ENCODE measurements around the gene SH3D21. TPM values are rescaled to one million over a fixed set of nuclear protein-coding genes. Genes with fewer than 3 reads are reported as not detected.
A peak's percentile ranks its signal among the peaks of the same experiment; 100 is the strongest.

Gene SH3D21
- polyA plus RNA-seq, 2 donors = 3.9 to 15.6 TPM

DNA sequence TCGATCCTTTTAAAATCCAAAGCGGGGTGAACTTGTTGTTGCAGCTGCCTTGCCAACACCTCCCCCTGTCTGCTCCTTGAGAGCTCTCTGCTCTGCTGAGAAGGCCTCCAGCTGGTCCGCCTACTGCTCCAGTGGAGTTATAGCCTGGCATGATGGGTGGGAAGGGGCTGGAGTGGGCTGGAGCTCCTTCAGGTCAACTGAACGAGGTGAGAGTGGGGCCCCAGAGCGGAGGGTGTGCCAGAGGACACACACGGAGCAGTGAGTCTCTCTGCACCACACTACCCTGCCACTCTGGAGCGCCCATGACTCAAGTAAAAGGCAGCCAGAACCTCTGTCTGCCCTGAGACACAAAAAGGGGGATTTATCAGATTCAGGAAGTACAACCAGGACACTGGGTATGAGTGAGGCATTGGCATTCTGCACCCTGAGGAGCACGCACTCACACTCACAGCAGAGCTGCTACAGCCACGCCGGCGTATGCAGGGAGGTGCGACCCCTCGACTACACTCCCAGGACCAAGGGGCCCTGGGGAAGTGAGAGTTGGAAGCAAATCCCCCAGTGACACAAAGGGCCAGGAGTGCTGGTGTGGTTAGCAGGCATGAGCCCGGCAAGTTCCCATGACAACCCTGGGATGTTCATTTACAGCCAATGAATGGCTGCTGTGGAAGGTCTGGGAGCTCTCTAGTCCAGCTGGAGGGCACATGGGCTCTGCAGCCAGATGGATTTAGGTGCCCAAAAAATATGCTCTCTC, 45.2 kb downstream of the SH3D21 start:
- H3K27me3 ChIP-seq (ENCODE audit: control insufficient read depth in 1 of 2, insufficient read depth in 2 of 2, low read length in 2 of 2) = no peaks in the 10 kb centered on the region
- peaks cover 5 to 31% of the 10 kb centered on the region in 2 donors for H3K4me1 ChIP-seq (ENCODE audit: control insufficient read depth in 2 of 2, insufficient read depth in 2 of 2, low read length in 1 of 2)
- H3K36me3 ChIP-seq (ENCODE audit: control insufficient read depth in 2 of 2, insufficient read depth in 2 of 2, low read length in 1 of 2) = peaks cover 22 to 54% of the 10 kb centered on the region in 2 donors
- H3K27ac ChIP-seq (ENCODE audit: low read depth in 2 of 2, low read length in 1 of 2) = peak overlapping the region; percentile 85 to 89
- 66 to 69% methylated on average over 14 of the region's 14 CpGs for WGBS, 2 donors
- H3K4me3 ChIP-seq (ENCODE audit: low read depth in 1 of 2, low read length in 2 of 2) = no peak overlapping the region
- H3K9me3 ChIP-seq (ENCODE audit: control insufficient read depth in 2 of 2, insufficient read depth in 1 of 2, low read depth in 1 of 2, low read length in 1 of 2) = no peaks in the 10 kb centered on the region

DNA sequence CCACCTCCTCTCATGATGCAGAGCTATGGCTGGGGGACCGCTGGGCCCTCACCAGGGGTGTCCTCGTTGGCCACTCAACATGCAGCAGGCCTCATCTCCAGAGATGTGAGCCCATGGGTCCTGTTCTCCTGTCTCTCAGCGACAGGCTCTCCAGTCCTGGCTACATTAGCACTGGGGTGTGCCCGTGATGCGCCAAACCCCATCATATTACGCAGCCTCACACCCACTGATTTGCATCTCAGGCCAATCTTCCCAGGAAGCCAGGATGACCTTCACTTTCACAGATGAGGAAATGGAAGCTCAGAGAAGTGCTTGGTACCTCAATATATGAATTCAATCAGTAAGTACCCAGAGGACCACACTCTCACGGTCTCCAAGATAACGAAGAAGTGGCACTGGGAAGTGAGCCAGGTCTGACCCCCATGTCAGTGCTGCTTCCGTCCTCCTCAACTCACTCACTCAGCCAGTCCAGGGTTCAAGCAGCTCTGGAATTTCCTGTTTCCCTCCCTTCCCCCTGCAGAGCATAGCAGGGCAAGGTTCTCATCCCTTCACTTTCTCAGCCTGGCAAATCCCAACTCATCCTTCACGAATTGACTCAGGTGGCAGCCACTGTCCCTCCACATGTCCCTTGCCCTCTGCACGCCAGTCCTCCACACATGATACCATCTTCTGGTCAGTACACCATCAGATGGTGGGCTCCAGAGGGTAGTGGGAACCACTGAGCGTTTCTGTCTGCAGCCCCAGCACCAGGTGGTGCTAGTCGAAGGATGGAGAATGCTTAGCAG, 46.1 kb downstream of the SH3D21 start:
- 85 to 86% methylated on average over 13 of the region's 13 CpGs for WGBS, 2 donors
- Histone ChIP-seq H3K36me3 (ENCODE audit: control insufficient read depth in 2 of 2, insufficient read depth in 2 of 2, low read length in 1 of 2) (peaks cover 22 to 52% of the 10 kb centered on the region in 2 donors), H3K4me1 (ENCODE audit: control insufficient read depth in 2 of 2, insufficient read depth in 2 of 2, low read length in 1 of 2) (peaks cover 5 to 31% of the 10 kb centered on the region in 2 donors)

DNA sequence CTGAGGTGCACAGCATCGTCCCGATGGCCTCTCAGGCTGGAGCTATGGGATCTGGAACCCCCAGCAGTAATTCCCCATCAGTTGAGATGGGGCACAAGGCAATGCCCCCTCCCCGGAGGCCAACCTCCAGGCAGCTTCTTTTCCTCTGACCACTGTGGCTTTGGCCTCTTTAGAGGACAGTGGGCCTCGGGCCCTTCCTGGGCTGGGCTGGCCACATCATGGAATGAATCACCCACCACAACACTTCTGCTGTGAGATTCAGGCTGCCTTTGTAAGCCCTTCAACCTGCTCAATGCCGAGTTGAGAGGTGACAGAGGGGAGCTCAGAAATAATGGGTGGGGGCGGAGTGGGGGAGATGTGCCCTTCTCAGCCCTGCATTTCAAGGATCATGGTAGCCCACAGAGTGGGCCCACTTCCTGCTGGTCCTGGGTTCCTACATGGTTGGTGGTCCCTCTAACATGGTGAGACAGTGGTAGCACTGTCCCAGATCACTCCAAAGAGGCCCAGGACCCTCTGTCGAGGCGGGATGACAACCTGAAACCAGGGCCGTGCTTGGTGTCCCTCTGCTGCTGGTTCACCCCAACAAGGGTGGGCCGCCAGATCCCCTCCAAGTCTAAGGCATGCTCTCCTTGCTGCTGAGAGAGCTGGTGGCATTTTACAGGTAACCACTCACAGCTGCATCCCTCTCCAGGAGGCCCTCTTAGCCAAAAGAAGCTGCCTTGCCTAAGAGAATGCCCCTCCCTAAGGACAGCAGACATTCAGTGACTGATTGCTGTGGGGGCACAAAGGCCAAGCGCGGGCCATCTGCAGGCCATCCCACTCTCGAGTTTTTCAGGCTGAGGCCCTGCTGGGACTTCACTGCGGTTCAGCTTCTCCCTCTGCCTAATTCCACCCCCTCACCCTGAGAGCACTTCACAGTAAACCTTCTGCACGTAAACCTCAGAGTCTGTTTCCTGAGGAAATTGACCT, 47.0 kb downstream of the SH3D21 start:
- Histone ChIP-seq H3K27me3 (ENCODE audit: control insufficient read depth in 1 of 2, insufficient read depth in 2 of 2, low read length in 2 of 2) (no peaks in the 10 kb centered on the region), H3K36me3 (ENCODE audit: control insufficient read depth in 2 of 2, insufficient read depth in 2 of 2, low read length in 1 of 2) (peaks cover 22 to 54% of the 10 kb centered on the region in 2 donors), H3K9me3 (ENCODE audit: control insufficient read depth in 2 of 2, insufficient read depth in 1 of 2, low read depth in 1 of 2, low read length in 1 of 2) (no peaks in the 10 kb centered on the region), H3K4me3 (ENCODE audit: low read depth in 1 of 2, low read length in 2 of 2) (no peak overlapping the region), H3K27ac (ENCODE audit: low read depth in 2 of 2, low read length in 1 of 2) (peak overlapping the region in 1 of 2 donors; percentile 26), H3K4me1 (ENCODE audit: control insufficient read depth in 2 of 2, insufficient read depth in 2 of 2, low read length in 1 of 2) (peaks cover 5 to 31% of the 10 kb centered on the region in 2 donors)
- 82 to 85% methylated on average over 15 of the region's 15 CpGs for WGBS, 2 donors

More for the DNA sequence above, 46.1 kb downstream of the SH3D21 start:
- no peaks in the 10 kb centered on the region for H3K9me3 ChIP-seq (ENCODE audit: control insufficient read depth in 2 of 2, insufficient read depth in 1 of 2, low read depth in 1 of 2, low read length in 1 of 2)
- no peaks in the 10 kb centered on the region for H3K27me3 ChIP-seq (ENCODE audit: control insufficient read depth in 1 of 2, insufficient read depth in 2 of 2, low read length in 2 of 2)
- H3K27ac ChIP-seq (ENCODE audit: low read depth in 2 of 2, low read length in 1 of 2) = peak overlapping the region; percentile 85 to 89
- H3K4me3 ChIP-seq (ENCODE audit: low read depth in 1 of 2, low read length in 2 of 2) = no peak overlapping the region

- Histone ChIP-seq H3K27ac (ENCODE audit: low read depth in 2 of 2, low read length in 1 of 2) (peak overlapping the region in 1 of 2 donors; percentile 48), H3K27me3 (ENCODE audit: control insufficient read depth in 1 of 2, insufficient read depth in 2 of 2, low read length in 2 of 2) (no peaks in the 10 kb centered on the region), H3K4me1 (ENCODE audit: control insufficient read depth in 2 of 2, insufficient read depth in 2 of 2, low read length in 1 of 2) (peaks cover 5 to 28% of the 10 kb centered on the region in 2 donors), H3K9me3 (ENCODE audit: control insufficient read depth in 2 of 2, insufficient read depth in 1 of 2, low read depth in 1 of 2, low read length in 1 of 2) (no peaks in the 10 kb centered on the region), H3K4me3 (ENCODE audit: low read depth in 1 of 2, low read length in 2 of 2) (no peak overlapping the region), H3K36me3 (ENCODE audit: control insufficient read depth in 2 of 2, insufficient read depth in 2 of 2, low read length in 1 of 2) (peaks cover 21 to 52% of the 10 kb centered on the region in 2 donors)
- 91 to 95% methylated on average over 11 of the region's 11 CpGs for WGBS, 2 donors
Observed at GRCh38 chr1:36354486-36354885, 48.3 kb downstream of the SH3D21 start.

GRCh38 chr1:36355811-36356210, 49.6 kb downstream of the SH3D21 start:
- no peaks in the 10 kb centered on the region for H3K9me3 ChIP-seq (ENCODE audit: control insufficient read depth in 2 of 2, insufficient read depth in 1 of 2, low read depth in 1 of 2, low read length in 1 of 2)

DNA sequence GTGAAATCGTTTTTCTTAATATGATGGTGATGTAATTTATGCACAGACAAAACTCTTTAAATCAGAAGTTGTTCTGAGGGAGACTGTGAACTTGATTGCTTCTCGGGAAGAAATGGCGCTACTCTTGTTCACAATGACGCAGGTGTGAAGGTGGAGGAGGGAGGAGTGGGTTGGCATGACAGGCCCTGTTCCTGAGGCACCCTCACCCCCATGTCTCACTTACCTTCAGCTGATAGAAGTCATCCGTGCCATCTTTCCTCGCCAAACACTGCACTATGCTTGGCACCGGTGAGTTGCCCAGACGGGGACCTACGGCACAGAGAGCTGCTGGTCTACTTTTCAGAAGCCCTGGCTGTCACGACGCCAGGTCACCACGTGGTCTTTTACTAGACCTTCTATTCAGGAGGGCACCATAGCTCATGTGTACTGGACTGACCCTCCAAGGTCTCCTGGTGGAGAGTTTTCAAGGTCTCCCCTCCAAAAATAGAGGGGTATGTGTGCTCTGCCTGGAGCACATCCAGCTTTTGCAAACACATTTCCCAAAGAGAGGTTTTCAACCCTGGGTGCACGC, 52.4 kb downstream of the SH3D21 start:
- H3K27ac ChIP-seq (ENCODE audit: low read depth in 2 of 2, low read length in 1 of 2) = no peak overlapping the region
- 90 to 93% methylated on average over 13 of the region's 13 CpGs for WGBS, 2 donors

More at GRCh38 chr1:36355811-36356210, 49.6 kb downstream of the SH3D21 start:
- WGBS, 2 donors = 71 to 79% methylated on average over 4 of the region's 4 CpGs
- no peaks in the 10 kb centered on the region for H3K27me3 ChIP-seq (ENCODE audit: control insufficient read depth in 1 of 2, insufficient read depth in 2 of 2, low read length in 2 of 2)
- H3K27ac ChIP-seq (ENCODE audit: low read depth in 2 of 2, low read length in 1 of 2) = peak overlapping the region in 1 of 2 donors; percentile 1
- H3K4me3 ChIP-seq (ENCODE audit: low read depth in 1 of 2, low read length in 2 of 2) = no peak overlapping the region
- peaks cover 24 to 49% of the 10 kb centered on the region in 2 donors for H3K36me3 ChIP-seq (ENCODE audit: control insufficient read depth in 2 of 2, insufficient read depth in 2 of 2, low read length in 1 of 2)
- peaks cover 3 to 16% of the 10 kb centered on the region in 2 donors for H3K4me1 ChIP-seq (ENCODE audit: control insufficient read depth in 2 of 2, insufficient read depth in 2 of 2, low read length in 1 of 2)

DNA sequence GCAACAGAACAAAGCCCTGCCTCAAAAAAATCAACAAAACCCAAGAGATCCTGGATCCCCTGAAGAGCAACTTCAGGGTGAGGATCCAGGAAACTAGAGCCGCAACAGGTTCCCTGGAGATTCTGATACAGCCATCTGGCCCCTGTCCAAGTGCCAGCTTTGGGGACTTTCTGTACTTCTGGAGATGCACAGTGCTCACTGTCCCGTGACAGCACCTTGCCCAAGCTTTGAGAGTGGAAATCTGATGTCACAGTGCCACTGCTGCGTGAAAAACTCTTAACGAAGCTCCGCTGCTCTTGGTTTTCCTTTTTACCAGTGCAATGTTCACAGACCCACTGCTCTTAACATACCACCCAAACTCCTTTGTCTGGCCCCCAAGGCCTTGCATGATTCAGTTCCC, 53.2 kb downstream of the SH3D21 start:
- 90 to 94% methylated on average over 5 of the region's 5 CpGs for WGBS, 2 donors
- H3K4me3 ChIP-seq (ENCODE audit: low read depth in 1 of 2, low read length in 2 of 2) = no peak overlapping the region
- peak overlapping the region; percentile 59 to 90 for H3K27ac ChIP-seq (ENCODE audit: low read depth in 2 of 2, low read length in 1 of 2)

More for the DNA sequence above, 52.4 kb downstream of the SH3D21 start:
- Histone ChIP-seq H3K36me3 (ENCODE audit: control insufficient read depth in 2 of 2, insufficient read depth in 2 of 2, low read length in 1 of 2) (peaks cover 25 to 42% of the 10 kb centered on the region in 2 donors), H3K9me3 (ENCODE audit: control insufficient read depth in 2 of 2, insufficient read depth in 1 of 2, low read depth in 1 of 2, low read length in 1 of 2) (no peaks in the 10 kb centered on the region), H3K4me1 (ENCODE audit: control insufficient read depth in 2 of 2, insufficient read depth in 2 of 2, low read length in 1 of 2) (no peaks in the 10 kb centered on the region), H3K27me3 (ENCODE audit: control insufficient read depth in 1 of 2, insufficient read depth in 2 of 2, low read length in 2 of 2) (no peaks in the 10 kb centered on the region), H3K4me3 (ENCODE audit: low read depth in 1 of 2, low read length in 2 of 2) (no peak overlapping the region)

DNA sequence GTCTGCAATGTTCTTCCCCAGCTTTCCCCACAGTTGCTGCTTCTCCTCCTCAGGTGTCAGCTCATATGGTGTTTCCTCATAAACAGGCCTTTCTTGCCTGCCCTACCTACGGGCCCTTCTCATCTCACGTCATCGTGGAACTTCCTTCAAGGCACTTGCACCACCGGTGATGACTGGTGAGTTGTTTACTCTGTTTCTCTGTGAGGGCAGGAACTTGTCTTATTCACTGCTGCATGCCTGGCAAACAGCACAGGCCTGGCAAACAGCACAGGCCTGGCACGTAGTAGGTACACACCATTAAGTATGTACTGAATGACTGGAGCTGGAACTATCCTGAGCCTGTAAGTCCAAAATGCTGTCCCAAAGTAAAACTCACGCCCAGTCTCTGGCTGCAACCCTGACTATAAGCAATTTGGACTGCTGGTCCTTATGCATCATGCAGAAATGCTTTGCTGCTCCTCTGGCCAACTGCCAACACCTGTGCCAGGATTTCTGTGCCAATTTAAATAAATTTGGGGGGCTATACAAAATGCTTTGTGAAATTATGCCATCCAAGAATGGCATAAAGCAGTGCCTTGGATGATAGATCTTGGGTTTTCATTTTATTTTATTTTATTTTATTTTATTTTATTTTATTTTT, 53.9 kb downstream of the SH3D21 start:
- Histone ChIP-seq H3K36me3 (ENCODE audit: control insufficient read depth in 2 of 2, insufficient read depth in 2 of 2, low read length in 1 of 2) (peaks cover 18 to 31% of the 10 kb centered on the region in 2 donors), H3K27ac (ENCODE audit: low read depth in 2 of 2, low read length in 1 of 2) (peak overlapping the region; percentile 64 to 90)
- 58 to 60% methylated on average over 6 of the region's 6 CpGs for WGBS, 2 donors

More for the DNA sequence above, 53.2 kb downstream of the SH3D21 start:
- Histone ChIP-seq H3K27me3 (ENCODE audit: control insufficient read depth in 1 of 2, insufficient read depth in 2 of 2, low read length in 2 of 2) (no peaks in the 10 kb centered on the region), H3K36me3 (ENCODE audit: control insufficient read depth in 2 of 2, insufficient read depth in 2 of 2, low read length in 1 of 2) (peaks cover 24 to 37% of the 10 kb centered on the region in 2 donors), H3K4me1 (ENCODE audit: control insufficient read depth in 2 of 2, insufficient read depth in 2 of 2, low read length in 1 of 2) (no peaks in the 10 kb centered on the region), H3K9me3 (ENCODE audit: control insufficient read depth in 2 of 2, insufficient read depth in 1 of 2, low read depth in 1 of 2, low read length in 1 of 2) (no peaks in the 10 kb centered on the region)

More for the DNA sequence above, 53.9 kb downstream of the SH3D21 start:
- H3K27me3 ChIP-seq (ENCODE audit: control insufficient read depth in 1 of 2, insufficient read depth in 2 of 2, low read length in 2 of 2) = no peaks in the 10 kb centered on the region
- no peaks in the 10 kb centered on the region for H3K9me3 ChIP-seq (ENCODE audit: control insufficient read depth in 2 of 2, insufficient read depth in 1 of 2, low read depth in 1 of 2, low read length in 1 of 2)
- H3K4me3 ChIP-seq (ENCODE audit: low read depth in 1 of 2, low read length in 2 of 2) = no peak overlapping the region
- H3K4me1 ChIP-seq (ENCODE audit: control insufficient read depth in 2 of 2, insufficient read depth in 2 of 2, low read length in 1 of 2) = no peaks in the 10 kb centered on the region
